Esophagus muscularis mucosa (tissue), 4 donors: Measurements from ENCODE around the gene NCKAP5. TPM values are rescaled to one million over a fixed set of nuclear protein-coding genes. Genes with fewer than 3 reads are reported as not detected.

Source experiments
- DNase-seq: peaks from one replicate; pipeline ENCODE4 v3.0.0-alpha.2; 2017; ENCODE audit errors: extremely low spot score
- H3K27ac ChIP-seq, 4 donors: fragments of 200-600 bp; sonication (generic); replicated peaks in 1 of 4; 1 replicate in 3 of 4; 2 replicates in 1 of 4; pipeline ENCODE4 v1.5.1; 2016 to 2019; ENCODE audit warnings: mild to moderate bottlenecking in 1 of 4
- H3K27me3 ChIP-seq, 4 donors: fragments of 200-600 bp; sonication (generic); one replicate each; pipeline versions ENCODE4 v1.5.1 to v1.6.0; 2016 to 2019
- H3K36me3 ChIP-seq, 4 donors: fragments of 200-600 bp; sonication (generic); one replicate each; pipeline ENCODE4 v1.5.1; 2016 to 2019
- H3K4me1 ChIP-seq, 4 donors: fragments of 200-600 bp; sonication (generic); one replicate each; pipeline ENCODE4 v1.5.1; 2016 to 2019
- H3K4me3 ChIP-seq, 4 donors: fragments of 200-600 bp; sonication (generic); 1 replicate in 2 of 4; 2 replicates in 2 of 4; pipeline ENCODE4 v1.5.1; 2016 to 2019; ENCODE audit warnings: mild to moderate bottlenecking in 4 of 4, moderate library complexity in 1 of 4
- H3K9me3 ChIP-seq, 4 donors: fragments of 200-600 bp; sonication (generic); 1 replicate in 3 of 4; 2 replicates in 1 of 4; pipeline ENCODE4 v1.5.1; 2016 to 2019
- CTCF ChIP-seq, 3 experiments: fragments of 200-600 bp in 2 of 3; fragments of 450-650 bp in 1 of 3; sonication (generic) in 2 of 3; IDR thresholded peaks; one replicate each; pipeline ENCODE4 v1.5.1; 2017 to 2019; ENCODE audit warnings: antibody characterized with exemption in 3 of 3, mild to moderate bottlenecking in 2 of 3, moderate library complexity in 1 of 3
- EP300 ChIP-seq: sonication (generic); formaldehyde crosslinking; IDR thresholded peaks from one replicate; pipeline ENCODE4 v1.6.1; 2017; ENCODE audit warnings: antibody characterized with exemption
- POLR2A ChIP-seq: fragments of 450-650 bp; IDR thresholded peaks from one replicate; pipeline ENCODE4 v1.6.1; 2017; ENCODE audit warnings: antibody characterized with exemption, moderate library complexity, mild to moderate bottlenecking, low read depth
- POLR2AphosphoS5 ChIP-seq, 2 donors: sonication (generic); formaldehyde crosslinking; IDR thresholded peaks; one replicate each; pipeline ENCODE4 v1.6.1; 2017; ENCODE audit warnings: antibody characterized with exemption in 2 of 2
- WGBS: methylation state at CpG from one replicate; pipeline ENCODE4 v1.1.5; 2018; 5-methylcytosine and 5-hydroxymethylcytosine counted together
- intact Hi-C: fragments of 100-400 bp; cut with DNase I; formaldehyde crosslinking; loops from one replicate; pipeline ENCODE4 v1.15.1; 2023
- total RNA-seq, 4 donors: library from RNA; depleted of rRNA; stranded (reverse); fragments of >200 nt; gene quantifications; one replicate each; pipeline versions ENCODE4 v1.1.0 to v1.2.1, GENCODE V29; 2016

The NCKAP5 gene
- total RNA-seq, 4 donors from 2014 or later: 0.33 to 1.8 (median 1.0) TPM

GRCh38 chr2:133484106-133484505 is 84.2 kb downstream of the NCKAP5 start:
- H3K36me3 ChIP-seq: no peaks in the 10 kb centered on the region
- no peak overlapping the region for H3K27ac ChIP-seq
- no peak for DNase-seq
- no peaks in the 10 kb centered on the region for H3K9me3 ChIP-seq
- intact Hi-C loops: no loop called here
- no peaks in the 10 kb centered on the region for H3K27me3 ChIP-seq
- no peak overlapping the region for H3K4me3 ChIP-seq
- TF ChIP-seq CTCF (IDR thresholded peaks at IDR 0.05) (no peak), POLR2AphosphoS5 (IDR thresholded peaks at IDR 0.05) (no peak), EP300 (no peak), POLR2A (no peak)
- H3K4me1 ChIP-seq: peaks cover 0 to 12% (median 6%) of the 10 kb centered on the region in 4 donors
- 56% methylated on average over 3 of the region's 3 CpGs for WGBS

DNA sequence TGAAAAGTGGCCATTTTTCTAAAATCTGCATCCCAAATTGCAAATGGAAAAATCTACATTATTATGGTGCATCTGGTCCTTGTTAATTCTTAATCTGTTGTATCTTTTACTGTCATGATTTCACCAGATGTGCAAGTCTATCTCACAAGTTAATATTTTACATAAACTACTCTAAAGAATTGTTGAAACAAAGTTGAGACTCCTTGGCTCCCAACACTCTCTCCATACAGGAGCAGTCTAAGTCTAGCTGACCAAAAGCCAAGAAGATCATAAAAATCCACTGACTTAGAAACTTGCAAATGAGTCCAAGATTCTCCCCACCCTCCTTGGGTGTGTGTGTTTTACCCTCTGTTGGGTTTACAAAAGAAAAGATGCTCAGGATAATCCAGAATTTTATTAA is 85.1 kb downstream of the NCKAP5 start:
- no peak for DNase-seq
- intact Hi-C loops: no loop called here

DNA sequence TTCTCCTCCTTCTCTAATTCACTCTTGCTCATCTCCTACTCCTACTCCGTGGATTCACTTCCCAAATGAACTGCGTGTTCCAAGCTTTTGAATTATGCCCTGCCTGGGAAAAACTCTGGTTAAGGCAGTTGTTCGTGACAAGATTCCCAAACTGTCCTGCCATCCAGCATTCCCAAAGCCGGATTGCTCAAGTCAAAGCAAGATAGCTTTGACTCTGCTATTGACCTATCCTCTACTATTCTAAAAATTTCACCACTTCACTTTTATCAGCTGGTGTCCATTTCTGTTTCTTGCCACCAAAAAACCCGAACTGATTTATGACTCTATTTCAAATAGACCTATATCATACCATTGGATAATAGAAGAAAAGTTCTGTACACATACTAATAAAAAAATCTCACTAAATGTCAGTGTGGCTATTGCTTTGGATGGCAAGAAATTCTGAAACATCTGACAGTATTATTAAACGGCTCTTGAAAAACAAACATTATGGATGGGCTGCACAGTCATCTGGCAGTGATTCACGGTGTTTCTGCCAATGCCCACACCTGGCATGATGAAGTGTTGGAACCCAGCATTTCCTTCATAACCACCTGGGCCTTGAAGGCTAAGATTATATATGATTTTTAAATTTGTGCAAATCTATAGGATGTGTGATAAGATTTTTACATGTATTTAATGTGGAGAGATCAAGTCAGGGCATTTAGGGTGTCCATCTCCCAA is 87.4 kb downstream of the NCKAP5 start:
- no peaks in the 10 kb centered on the region for H3K9me3 ChIP-seq
- no peak for TF ChIP-seq CTCF (IDR thresholded peaks at IDR 0.05)
- H3K27me3 ChIP-seq: no peaks in the 10 kb centered on the region
- WGBS: 80% methylated on average over 7 of the region's 7 CpGs
- intact Hi-C loops: no loop called here
- H3K4me1 ChIP-seq: peaks cover 0 to 12% (median 6%) of the 10 kb centered on the region in 4 donors
- no peak overlapping the region for H3K27ac ChIP-seq
- no peak for DNase-seq
- no peak overlapping the region for H3K4me3 ChIP-seq
- H3K36me3 ChIP-seq: no peaks in the 10 kb centered on the region

More for the DNA sequence above, 85.1 kb downstream of the NCKAP5 start:
- Histone ChIP-seq H3K4me1 (peaks cover 0 to 12% (median 6%) of the 10 kb centered on the region in 4 donors), H3K36me3 (no peaks in the 10 kb centered on the region), H3K9me3 (no peaks in the 10 kb centered on the region), H3K27ac (no peak overlapping the region), H3K4me3 (no peak overlapping the region), H3K27me3 (no peaks in the 10 kb centered on the region)
- TF ChIP-seq CTCF (IDR thresholded peaks at IDR 0.05) (no peak), EP300 (no peak), POLR2AphosphoS5 (IDR thresholded peaks at IDR 0.05) (no peak), POLR2A (no peak)

- no peaks in the 10 kb centered on the region for H3K9me3 ChIP-seq
- DNase-seq: no peak
- no peaks in the 10 kb centered on the region for H3K4me1 ChIP-seq
- no peak overlapping the region for H3K27ac ChIP-seq
- intact Hi-C loops: no loop called here
- H3K36me3 ChIP-seq: no peaks in the 10 kb centered on the region
- no peaks in the 10 kb centered on the region for H3K27me3 ChIP-seq
- TF ChIP-seq EP300: no peak
- TF ChIP-seq CTCF (IDR thresholded peaks at IDR 0.05): no peak
- no peak for TF ChIP-seq POLR2AphosphoS5 (IDR thresholded peaks at IDR 0.05)
- no peak for TF ChIP-seq POLR2A
- H3K4me3 ChIP-seq: no peak overlapping the region
Measured at GRCh38 chr2:133477616-133477990, 90.7 kb downstream of the NCKAP5 start.
